PC-3 (cell line): Measurements from ENCODE around the gene ACKR3.

ENCODE experiments used
- EZH2 ChIP-seq: fragments of 300-600 bp; sonication (generic); IDR thresholded peaks from one replicate; pipeline ENCODE4 v1.6.1; 2017; ENCODE audit warnings: antibody characterized with exemption, mild to moderate bottlenecking, low read length; ENCODE audit not compliant: unreplicated experiment
- TF ChIP-seq, protein P1 (sequence below): fragments of 300-600 bp; sonication (generic); conservative IDR thresholded peaks from 2 replicates; pipeline ENCODE4 v1.5.1; 2017; ENCODE audit warnings: antibody characterized with exemption, low read depth, mild to moderate bottlenecking, low read length

DNA sequence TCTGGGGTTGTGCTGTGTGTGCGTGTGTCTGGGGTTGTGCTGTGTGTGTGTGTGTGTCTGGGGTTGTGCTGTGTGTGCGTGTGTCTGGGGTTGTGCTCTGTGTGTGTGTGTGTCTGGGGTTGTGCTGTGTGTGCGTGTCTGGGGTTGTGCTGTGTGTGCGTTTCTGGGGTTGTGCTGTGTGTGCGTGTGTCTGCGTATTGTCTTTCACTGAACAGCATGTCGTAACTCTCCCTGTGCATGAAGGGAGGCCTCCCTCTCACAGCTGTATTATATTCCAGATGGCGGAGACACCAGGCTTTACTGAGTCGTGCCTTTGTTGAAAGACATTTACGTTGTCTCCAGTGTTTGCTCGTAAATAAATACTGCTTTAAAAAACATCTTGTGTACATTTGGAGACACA, 5.9 kb downstream of the ACKR3 start:
- TF ChIP-seq, protein P1, sequence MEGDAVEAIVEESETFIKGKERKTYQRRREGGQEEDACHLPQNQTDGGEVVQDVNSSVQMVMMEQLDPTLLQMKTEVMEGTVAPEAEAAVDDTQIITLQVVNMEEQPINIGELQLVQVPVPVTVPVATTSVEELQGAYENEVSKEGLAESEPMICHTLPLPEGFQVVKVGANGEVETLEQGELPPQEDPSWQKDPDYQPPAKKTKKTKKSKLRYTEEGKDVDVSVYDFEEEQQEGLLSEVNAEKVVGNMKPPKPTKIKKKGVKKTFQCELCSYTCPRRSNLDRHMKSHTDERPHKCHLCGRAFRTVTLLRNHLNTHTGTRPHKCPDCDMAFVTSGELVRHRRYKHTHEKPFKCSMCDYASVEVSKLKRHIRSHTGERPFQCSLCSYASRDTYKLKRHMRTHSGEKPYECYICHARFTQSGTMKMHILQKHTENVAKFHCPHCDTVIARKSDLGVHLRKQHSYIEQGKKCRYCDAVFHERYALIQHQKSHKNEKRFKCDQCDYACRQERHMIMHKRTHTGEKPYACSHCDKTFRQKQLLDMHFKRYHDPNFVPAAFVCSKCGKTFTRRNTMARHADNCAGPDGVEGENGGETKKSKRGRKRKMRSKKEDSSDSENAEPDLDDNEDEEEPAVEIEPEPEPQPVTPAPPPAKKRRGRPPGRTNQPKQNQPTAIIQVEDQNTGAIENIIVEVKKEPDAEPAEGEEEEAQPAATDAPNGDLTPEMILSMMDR = no peak
- TF ChIP-seq EZH2 = no peak
